Right hindlimb (tissue), 1 donor: ENCODE results near the gene LLGL2.
"Not testable (repeated sequence)": the region's sequence is repeated elsewhere in the genome, so short reads cannot be mapped to it uniquely, and the experiment has no call there.

Source experiments
- DNase-seq: peaks from one replicate; pipeline ENCODE4 v3.0.0-alpha.2; 2018

The LLGL2 gene

DNA sequence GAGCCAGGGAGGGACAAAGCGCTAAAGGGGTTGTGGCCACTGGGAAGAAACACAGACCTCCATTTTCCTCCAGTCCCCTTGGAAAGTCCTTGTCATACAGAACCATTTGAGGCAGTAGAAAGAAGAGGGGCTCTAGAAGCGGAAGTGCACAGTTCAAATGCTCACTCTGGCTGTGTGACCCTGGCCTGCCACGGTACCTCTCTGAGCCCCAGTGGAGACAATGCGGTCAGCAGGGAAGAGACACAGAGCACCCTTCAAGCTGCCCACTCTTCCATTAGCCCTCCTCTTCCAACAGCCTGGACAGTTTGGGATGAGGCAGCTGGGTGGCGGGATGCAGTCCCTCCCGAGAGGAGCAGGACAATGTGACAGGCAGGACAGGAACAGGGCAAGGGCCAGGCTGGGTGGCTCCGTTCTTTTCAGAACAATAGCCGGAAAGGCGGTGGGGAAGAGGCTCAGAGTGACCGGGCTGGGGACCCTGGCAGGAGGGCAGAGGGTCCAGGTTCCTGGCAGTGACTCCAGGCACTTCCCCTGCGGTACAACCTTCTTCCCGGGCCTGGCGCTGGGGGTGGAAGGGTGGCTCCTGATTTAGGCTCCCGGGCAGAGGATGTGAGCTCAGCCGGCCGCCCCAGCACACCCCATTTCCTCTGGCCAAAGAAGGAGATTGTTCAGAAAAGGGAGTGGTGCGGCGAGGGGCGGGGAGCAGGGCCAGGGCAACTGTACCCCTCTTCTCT lies 15.8 kb upstream of the LLGL2 start:
- DNase-seq, result peak; percentile 44

DNA sequence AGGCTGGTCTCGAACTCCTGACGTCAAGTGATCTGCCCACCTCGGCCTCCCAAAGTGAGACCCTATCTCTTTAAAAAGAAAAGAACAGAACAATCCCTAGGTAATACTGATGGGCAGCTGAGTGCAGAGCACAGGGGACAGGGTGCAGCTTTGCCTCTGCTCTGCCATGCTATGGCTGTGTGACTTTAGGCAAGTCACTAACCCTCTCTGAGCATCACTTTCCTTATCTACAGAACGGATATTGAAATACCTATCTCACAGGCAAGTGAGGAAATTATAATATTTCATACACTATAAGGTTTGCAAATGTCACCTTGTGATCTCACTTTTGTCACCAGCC lies 14.3 kb upstream of the LLGL2 start:
- no peak for DNase-seq

DNA sequence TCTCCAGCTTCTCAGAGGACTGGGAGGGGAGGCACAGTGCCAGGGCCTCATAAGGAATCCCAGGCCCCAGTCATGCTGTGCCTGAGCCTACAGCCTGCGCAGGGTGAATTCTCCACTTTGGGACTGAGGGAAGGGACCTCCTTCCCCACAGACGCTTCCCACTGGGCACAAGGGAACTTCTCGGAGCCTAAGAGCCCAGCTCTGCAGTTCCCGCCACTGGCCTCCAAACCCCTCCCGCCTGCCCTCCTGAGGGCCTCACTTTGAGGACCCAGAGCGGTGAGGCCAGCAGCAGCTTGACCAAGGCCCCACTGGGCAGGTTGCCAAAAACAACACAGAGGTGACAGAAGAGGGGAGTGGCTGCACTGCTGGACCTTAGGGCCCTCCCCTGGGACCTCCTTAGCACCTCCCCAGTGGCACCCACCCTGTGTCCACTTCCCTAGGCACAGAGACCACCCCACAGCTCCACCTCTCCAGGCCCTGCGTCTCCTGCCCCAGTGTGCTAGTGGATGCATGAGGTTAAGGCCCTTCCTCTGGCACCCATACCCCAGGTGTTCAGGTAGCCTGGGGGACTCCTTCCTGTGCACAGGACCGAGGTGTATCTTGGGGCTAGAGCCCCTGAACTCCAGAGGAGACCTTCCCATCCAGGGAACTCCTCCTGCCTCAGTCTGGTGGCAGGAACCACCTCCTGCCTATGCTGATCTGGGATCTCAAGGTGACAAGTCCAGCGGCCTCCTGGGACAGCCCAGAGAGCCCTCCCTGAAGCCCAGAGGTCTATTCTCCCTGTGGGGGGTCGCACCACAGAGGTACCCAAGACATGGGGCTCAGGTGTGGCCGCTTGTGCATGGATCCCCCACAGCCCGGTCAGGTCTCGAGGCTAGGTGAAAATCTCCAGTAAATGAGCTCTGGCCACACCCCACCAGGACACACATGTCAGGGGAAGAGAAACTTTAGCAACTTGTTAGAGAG lies 13.6 kb upstream of the LLGL2 start:
- DNase-seq, result peak; percentile 40

DNA sequence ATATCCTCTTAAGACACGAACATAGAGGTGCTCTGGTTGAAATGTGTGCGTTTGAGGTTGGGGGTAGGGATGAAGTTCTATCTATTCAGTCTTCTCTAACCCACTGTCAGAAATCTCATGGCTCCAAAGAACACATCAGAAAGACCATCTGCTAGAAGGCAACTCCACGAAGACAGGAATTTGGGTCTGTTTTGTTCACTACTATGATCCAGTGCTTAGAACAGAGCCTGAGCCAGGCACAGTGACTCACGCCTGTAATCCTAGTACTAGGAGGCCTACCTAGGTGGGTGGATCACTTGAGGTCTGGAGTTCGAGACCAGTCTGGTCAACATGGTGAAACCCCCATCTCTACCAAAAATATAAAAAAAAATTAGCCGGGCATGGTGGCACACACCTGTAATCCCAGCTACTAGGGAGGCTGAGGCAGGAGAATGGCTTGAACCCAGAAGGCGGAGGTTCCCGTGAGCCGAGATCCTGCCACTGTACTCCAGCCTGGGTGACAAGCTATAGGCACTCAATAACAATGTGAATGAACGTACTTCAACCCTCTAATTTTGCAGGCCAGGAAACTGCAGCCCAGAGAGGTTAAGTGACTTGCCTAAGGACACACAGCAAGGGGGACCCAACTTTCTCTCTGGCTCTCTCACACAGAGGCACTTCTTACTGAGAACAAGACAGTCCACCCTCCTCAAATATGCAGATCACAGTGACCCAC lies 12.4 kb upstream of the LLGL2 start:
- no peak for DNase-seq

DNA sequence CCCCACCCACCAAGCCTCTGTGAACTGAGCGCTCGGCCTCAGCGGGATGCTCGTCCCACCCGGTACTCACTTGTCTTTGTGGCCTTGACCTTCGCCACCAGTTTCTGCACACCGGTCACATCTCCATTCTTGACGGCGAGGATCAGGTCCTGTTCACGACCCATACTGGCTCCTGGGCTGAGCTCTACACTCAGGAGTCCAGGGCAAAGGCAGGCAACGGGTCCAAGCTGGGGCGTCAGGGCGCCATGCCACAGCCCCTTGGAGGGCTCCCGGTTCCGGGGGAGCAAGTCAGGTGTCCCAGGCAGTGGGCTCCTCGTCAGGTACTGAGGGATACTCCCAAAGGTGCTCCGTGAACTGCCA lies 11.9 kb upstream of the LLGL2 start:
- peak; percentile 26 for DNase-seq

DNA sequence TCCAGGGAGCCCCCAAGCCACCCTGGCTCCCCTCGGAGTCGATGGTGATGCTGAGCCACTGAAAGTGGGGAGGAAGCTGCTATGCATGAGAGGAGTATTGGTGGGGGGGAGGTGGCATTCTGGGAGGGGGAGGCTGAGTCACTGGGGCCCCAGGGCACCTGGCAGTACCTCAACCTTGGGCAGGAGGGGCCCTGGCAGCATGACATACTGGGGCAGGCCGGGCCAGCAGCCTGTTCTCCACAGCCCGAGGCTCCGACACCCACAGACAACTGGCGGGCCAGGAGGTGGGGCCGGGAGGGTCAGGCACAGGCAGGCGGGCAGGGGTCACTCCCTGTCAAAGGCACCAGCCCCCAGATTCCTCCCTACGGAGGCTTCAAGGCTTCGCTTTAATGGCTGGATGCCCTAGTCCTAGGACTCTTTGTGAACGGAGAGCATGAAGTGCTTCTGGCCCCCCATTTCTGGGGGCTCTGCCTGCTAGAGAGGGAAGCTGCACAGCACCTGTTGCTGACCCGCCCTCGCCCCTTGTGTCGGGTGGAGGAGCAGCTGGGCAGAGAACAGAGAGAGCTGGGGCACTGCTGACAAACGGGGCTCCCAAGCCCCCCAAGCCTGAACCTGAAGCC lies 11.1 kb upstream of the LLGL2 start:
- peak; percentile 52 for DNase-seq

DNA sequence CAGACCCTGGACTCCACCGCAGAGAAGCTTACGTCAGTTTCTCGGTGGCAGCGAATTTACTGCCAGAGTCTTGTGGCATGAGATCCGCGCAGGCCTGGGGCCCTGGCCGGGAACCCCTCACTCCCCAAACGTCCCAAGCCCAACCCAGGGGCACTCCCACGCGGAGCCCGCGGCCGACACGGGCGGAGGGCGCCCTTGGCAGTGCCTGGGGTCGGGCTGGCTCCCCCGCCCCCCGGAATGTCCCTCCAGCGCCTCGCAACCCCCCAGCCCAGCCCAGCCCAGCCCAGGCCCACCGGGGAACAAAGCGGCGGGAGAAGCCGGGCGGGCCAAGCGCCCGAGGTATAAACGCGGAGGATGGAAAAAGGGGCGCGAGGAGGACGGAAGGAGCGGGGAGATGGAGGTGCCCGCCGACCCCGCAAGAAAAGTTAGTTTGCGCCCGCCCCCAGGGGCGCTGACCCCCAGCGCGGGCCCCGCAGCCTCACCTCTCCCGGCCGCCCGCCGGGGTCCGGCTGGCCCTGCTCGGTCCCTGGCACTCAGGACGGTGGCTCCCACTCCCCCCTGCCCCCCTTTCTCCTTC lies 10.5 kb upstream of the LLGL2 start:
- no peak for DNase-seq

DNA sequence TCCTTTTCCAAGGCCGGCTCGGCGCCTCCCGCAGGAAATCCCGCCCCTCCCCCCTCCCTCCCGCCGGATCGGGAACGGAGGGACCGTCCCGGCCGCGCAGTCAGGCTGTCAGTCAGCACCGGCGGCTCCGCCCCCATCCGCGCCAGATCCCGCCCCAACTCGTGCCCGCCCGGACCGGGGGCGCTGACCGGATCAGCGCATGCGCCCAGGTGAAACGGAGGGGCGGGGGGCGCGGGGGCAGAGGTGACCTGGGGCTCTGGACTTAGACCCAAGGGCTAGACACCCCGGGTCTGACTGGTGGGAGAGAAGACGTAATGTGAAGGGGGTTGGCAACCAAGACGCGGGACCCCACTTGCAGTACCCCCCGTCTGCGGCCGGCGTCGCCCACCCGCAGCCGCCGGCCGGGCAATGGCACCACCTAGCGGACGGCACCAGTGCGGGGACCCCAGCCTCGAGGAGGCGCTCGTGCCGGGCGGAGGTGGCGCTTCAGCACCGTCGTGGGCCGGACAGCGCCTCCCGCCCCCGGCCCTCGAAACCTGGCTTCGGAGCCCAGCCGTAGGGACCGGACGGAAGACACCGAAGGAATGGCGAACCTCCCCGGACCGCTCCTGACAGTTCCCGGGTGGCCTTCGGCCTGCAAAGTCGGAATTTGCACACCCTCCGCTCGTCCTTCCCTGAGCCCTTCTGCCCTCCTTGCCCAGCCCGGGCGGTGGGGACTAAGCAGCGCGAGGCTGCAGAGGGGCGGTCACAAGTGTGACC lies 9.8 kb upstream of the LLGL2 start, which contains the start of gene CASKIN2:
Gene CASKIN2 (minus strand): TSS at position 42 of the 759 bp plus-strand sequence. CDS start 1,733 bp downstream, outside the sequence.
- peak; percentile 98 for DNase-seq

DNA sequence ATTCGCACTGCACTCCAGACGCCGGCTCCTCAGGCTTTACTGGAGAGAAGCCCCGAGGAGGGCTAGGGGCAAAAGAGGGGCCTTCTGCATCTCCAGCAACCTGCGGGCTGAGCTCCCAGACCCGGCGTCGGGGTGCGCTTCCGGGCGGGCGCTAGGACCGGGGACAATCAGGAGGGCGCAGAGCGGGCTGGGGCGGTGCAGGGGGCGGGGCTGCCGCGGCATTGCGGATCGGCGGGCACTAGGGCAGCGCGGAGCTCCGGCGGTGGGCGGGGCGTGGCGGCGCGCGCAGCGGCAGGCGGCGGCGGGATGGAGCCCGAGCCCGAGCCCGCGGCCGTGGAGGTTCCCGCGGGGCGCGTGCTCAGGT lies 9.3 kb upstream of the LLGL2 start, which contains the start of gene TSEN54:
Gene TSEN54 (plus strand): TSS at position 274 of the 364 bp plus-strand sequence. CDS start 33 bp downstream, at position 307.
- DNase-seq, result peak; percentile 97

DNA sequence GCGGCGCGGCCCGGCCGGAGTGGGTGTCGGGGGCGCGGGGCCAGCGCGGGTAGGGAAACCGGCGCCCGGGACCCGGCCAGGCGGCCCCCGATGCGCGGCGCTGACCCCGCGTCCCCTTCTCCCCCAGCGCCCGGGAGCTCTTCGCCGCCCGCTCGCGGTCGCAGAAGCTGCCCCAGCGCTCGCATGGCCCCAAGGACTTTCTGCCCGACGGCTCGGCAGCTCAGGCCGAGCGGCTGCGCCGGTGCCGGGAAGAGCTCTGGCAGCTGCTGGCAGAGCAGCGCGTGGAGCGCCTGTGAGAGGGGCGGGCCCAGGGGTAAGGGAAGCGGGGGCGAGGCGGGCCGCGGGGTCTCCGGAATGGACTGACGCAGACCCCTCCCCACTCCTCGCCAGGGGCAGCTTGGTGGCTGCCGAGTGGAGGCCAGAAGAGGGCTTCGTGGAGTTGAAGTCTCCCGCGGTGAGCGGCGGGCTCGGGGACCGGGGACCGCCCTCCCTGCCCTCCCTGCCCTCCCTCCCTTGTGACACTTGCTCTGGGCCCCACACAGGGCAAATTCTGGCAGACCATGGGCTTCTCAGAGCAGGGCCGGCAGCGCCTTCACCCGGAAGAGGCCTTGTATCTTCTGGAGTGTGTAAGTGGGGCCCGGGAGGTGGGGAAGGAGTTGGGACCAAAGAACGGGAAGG lies 8.7 kb upstream of the LLGL2 start:
- peak; percentile 56 for DNase-seq

DNA sequence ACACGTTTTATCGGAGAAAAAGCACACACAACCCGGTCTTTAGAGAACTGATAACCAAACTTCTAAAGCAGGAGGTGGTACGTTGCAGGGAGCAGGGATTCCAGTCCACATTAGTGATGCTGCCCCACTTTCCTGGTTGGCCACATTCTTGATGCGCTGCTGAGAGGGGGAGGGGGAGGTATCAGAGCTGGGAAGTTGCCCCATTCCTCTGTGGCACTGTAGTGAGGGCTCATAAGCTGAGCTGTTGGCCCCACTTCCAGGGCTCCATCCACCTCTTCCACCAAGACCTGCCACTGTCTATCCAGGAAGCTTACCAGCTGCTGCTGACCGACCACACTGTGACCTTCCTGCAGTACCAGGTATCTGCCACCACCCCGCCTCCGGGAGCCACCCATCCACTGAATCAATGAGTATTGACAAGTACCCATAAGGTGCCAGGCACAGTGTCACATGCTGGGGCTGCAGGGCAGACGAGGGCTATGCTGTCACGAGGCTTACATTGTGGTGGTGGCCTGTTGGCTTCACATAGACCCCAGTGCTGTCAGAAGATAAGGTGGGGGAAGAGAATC lies 8.1 kb upstream of the LLGL2 start:
- peak; percentile 21 for DNase-seq

DNA sequence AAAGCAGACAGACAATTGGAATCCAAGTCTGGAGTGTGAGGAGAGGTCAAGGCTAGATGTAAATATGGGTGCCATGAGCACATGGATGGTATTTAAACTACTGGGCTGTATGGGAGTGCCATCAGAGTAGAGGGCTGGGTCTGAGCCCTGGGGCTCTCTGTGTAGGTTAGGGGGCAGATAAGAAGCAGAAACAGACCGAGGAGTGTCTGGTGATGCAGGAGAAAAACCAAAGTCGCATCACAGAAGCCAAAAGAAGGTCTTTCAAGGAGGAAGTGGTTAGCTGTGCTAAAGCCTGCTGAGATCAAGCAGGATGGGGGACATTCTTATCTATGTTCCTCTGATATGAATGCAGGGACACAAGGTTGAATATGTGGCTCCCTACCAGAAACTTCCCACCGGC lies 7.3 kb upstream of the LLGL2 start:
- no peak for DNase-seq

DNA sequence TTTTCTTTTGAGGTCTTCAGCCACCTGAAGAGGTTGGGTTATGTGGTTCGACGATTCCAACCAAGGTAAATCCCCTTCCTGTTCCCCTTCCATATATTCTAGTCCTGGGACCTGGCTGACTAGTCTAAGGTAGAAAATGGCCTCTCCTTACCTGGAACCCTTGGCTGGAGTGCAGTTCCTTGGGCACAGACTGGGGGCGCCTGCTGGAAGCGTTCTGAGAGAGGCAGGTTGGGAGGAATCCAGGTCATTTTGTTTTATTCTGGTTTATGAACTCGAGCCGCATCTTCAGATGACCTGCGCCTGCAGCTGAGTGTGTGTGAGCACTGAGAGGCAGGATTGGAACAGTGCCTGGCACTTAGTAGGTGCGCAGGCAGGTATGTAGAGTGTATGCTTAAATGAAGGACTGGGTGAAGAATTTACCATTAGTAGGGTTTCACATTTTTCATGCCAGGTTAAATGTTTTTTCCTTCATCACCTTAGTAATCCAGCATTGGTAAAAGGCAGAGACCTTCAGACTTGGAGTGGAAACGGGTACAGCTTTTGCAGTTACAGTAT lies 6.4 kb upstream of the LLGL2 start:
- no peak for DNase-seq

DNA sequence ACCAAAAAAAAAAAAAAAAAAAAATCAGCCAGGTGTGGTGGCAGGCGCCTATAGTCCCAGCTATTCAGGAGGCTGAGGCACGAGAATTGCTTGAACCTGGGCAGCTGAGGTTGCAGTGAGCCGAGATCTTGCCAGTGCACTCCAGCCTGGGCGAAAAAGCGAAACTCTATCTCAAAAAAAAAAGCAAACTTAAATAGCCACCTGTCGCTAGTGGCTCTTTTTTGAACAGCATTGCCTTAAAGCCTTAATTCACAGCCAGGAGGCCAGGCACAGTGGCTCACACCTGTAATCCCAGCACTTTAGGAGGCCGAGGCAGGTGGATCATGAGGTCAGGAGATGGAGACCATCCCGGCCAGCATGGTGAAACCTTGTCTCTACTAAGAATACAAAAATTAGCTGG lies 5.1 kb upstream of the LLGL2 start:
- not testable (repeated sequence) for DNase-seq

DNA sequence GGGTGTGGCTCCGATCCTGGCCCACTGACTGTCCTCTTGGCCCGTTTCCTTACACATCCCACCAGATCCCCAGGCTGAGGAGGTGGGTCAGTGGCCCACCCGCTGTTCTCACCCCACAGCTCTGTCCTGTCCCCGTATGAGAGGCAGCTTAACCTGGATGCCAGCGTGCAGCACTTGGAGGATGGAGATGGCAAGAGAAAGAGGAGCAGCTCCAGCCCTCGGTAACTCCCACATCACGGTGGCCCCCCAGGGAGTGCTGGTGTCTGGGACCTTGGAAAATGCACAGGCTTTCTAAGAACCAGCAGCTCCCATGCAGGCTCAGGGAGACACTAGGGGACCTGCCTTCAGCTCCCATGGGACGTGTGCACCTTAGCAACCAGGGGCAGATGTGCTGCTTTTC lies 4.2 kb upstream of the LLGL2 start:
- DNase-seq, result no peak

DNA sequence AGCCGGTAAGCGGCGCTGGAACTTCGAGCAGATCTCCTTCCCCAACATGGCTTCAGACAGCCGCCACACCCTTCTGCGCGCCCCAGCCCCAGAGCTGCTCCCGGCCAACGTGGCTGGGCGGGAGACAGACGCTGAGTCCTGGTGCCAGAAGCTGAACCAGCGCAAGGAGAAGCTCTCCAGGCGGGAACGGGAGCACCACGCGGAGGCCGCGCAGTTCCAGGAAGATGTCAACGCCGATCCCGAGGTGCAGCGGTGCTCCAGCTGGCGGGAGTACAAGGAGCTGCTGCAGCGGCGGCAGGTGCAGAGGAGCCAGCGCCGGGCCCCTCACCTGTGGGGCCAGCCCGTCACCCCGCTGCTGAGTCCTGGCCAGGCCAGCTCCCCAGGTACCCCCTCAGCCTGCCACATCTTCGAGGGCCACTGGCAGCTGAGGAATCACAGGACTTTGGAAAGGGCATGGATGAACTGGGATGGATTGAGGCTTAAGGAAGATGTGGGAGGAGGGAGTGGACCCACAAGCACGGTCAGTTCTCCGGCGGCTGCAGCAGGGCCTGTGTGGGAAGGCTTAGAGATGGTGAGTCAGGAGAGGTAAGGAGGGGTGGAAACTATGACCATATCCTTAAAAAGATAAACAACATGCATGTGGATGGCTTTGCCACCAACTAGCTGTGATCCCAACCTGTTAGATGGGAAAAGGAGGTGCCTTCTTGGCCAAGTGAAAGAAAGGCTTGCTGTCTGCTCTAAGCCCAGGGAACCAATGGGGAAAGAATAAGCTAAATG lies 3.4 kb upstream of the LLGL2 start:
- DNase-seq, result no peak

DNA sequence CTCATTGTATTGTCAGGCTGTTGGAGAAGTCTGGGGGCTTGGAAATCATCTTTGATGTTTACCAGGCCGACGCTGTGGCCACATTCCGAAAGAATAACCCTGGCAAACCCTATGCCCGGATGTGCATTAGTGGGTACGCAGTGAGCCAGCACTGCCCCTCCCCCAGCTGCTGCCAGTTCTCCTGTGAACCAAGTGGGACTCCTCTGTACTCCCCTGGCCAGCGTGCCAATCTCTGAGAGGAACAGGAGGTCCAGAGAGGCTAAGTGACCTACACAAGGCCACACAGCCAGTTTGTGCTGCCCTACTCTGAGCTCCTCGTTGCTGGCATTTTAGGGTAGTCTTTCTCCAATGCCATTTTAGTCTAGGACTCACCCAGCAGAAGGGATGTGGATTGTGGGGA lies 1.9 kb upstream of the LLGL2 start:
- no peak for DNase-seq

DNA sequence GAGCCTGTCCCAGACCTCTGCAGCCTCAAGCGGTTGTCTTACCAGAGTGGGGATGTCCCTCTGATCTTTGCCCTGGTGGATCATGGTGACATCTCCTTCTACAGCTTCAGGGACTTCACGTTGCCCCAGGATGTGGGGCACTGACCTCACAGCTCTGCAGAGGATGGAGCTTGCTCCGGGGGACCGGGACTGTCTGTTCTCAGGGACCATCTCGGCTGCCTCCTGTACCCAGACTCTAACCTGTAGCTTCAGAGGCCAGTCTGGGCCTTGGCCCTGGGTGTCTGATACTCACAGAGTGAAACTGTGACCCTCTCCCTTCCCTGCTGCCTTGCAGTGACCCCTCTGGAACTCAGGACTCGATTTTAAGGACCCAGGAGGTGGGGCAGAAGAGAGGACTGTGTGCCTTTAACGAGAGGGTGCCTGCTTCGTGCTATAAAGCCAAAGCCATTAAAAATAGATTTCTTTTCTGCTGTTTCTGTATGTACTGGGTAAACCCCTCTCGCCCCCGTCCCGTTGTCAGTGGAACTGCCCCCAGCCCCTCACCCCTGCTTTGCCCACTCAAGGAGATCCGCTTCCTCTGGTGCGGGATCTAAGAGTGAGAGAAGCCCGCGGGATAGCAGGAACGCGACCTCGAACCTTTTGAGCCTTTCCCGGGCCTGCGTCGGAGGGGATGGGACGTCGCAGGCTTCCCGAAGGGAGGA lies 1.1 kb upstream of the LLGL2 start:
- no peak for DNase-seq
